ENCODE results near the gene D2HGDH. TPM values are rescaled to one million over a fixed set of nuclear protein-coding genes. Genes with fewer than 3 reads are reported as not detected.

The D2HGDH gene
- total and polyA plus RNA-seq, 9 of the 15 experiments (the other 6 are each of a cell fraction or from before 2014, with no cell fraction given): 0.39 to 30.8 (median 10.3) TPM

DNA sequence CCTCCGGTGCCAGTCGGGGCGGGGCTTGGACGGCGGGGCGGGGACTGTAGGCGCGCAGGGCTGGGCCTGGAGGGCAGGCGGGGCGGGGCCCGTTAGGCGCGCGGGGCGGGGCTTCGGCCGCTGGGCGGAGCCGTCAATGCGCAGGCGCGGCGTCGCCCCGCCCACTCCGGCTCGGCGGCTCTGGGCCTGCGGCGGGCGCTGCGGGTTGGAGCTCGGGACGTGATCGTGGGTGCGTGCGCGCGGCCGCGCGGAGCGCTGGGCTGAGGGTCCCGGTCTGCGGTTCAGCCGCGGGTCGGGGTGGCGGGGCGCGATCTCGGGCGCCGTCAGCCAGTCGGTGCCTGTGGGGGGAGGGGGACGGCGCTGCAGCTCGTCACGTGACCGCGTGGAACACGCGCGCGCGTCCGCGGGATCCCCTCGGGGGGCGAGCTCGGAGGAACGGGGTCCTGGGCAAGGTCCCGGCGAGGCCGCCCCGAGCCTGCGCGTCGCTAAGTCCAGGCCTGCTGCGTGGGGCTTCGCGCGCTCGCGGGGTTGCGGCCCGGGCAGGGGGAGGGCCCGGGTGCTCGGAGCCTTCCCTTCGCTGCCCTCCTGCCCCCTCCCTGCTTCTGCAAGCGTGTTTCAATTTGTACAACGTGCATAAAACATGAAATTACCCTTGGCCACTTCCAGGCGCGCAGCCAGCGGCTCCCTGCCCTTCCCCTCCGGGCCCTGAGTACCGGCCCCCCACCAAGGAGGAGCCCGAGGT lies at the start of gene D2HGDH (continued):
- 0 out of 2 replicates have a peak, but pooled peaks have one; percentile 44 for TF ChIP-seq ZBTB17 (CRISPR knock-in tag; IDR thresholded peaks at IDR 0.05)
- TF ChIP-seq, protein P1, sequence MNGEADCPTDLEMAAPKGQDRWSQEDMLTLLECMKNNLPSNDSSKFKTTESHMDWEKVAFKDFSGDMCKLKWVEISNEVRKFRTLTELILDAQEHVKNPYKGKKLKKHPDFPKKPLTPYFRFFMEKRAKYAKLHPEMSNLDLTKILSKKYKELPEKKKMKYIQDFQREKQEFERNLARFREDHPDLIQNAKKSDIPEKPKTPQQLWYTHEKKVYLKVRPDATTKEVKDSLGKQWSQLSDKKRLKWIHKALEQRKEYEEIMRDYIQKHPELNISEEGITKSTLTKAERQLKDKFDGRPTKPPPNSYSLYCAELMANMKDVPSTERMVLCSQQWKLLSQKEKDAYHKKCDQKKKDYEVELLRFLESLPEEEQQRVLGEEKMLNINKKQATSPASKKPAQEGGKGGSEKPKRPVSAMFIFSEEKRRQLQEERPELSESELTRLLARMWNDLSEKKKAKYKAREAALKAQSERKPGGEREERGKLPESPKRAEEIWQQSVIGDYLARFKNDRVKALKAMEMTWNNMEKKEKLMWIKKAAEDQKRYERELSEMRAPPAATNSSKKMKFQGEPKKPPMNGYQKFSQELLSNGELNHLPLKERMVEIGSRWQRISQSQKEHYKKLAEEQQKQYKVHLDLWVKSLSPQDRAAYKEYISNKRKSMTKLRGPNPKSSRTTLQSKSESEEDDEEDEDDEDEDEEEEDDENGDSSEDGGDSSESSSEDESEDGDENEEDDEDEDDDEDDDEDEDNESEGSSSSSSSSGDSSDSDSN (IDR thresholded peaks at IDR 0.05; ENCODE audit: borderline replicate concordance in 1 of 2, low read depth in 2 of 2, low read length in 2 of 2): no peak
- no peak for TF ChIP-seq DIDO1 (tag; IDR thresholded peaks at IDR 0.05; ENCODE audit: low read depth)
- TF ChIP-seq, protein P2, sequence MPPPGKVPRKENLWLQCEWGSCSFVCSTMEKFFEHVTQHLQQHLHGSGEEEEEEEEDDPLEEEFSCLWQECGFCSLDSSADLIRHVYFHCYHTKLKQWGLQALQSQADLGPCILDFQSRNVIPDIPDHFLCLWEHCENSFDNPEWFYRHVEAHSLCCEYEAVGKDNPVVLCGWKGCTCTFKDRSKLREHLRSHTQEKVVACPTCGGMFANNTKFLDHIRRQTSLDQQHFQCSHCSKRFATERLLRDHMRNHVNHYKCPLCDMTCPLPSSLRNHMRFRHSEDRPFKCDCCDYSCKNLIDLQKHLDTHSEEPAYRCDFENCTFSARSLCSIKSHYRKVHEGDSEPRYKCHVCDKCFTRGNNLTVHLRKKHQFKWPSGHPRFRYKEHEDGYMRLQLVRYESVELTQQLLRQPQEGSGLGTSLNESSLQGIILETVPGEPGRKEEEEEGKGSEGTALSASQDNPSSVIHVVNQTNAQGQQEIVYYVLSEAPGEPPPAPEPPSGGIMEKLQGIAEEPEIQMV (tag; conservative IDR thresholded peaks at IDR 0.05; ENCODE audit: low read depth): no peak
- TF ChIP-seq YY1 (IDR thresholded peaks at IDR 0.05; ENCODE audit: borderline replicate concordance in 1 of 3, control insufficient read depth in 1 of 3, extremely low read depth in 1 of 3, insufficient read depth in 3 of 3, insufficient read length in 1 of 3, insufficient replicate concordance in 2 of 3, low read depth in 1 of 3, low read length in 2 of 3): peak in 1 of 3 experiments; percentile 27
- 0 out of 2 replicates have a peak, but pooled peaks have one; percentile 29 for TF ChIP-seq ZNF197 (CRISPR knock-in tag; IDR thresholded peaks at IDR 0.05; ENCODE audit: low read depth)
- peak; percentile 70 for TF ChIP-seq RBFOX2 (IDR thresholded peaks at IDR 0.05; ENCODE audit: low read depth, low read length)
- TF ChIP-seq ZNF830 (CRISPR knock-in tag; IDR thresholded peaks at IDR 0.05): no peak
- no peak for TF ChIP-seq ZNF780A (CRISPR knock-in tag; IDR thresholded peaks at IDR 0.05)
- TF ChIP-seq FOXP1 (CRISPR knock-in tag; IDR thresholded peaks at IDR 0.05): peak; percentile 72
- no peak for TF ChIP-seq ZNF436 (CRISPR knock-in tag; IDR thresholded peaks at IDR 0.05)
- TF ChIP-seq, protein P3, sequence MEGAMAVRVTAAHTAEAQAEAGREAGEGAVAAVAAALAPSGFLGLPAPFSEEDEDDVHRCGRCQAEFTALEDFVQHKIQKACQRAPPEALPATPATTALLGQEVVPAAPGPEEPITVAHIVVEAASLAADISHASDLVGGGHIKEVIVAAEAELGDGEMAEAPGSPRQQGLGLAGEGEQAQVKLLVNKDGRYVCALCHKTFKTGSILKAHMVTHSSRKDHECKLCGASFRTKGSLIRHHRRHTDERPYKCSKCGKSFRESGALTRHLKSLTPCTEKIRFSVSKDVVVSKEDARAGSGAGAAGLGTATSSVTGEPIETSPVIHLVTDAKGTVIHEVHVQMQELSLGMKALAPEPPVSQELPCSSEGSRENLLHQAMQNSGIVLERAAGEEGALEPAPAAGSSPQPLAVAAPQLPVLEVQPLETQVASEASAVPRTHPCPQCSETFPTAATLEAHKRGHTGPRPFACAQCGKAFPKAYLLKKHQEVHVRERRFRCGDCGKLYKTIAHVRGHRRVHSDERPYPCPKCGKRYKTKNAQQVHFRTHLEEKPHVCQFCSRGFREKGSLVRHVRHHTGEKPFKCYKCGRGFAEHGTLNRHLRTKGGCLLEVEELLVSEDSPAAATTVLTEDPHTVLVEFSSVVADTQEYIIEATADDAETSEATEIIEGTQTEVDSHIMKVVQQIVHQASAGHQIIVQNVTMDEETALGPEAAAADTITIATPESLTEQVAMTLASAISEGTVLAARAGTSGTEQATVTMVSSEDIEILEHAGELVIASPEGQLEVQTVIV (CRISPR knock-in tag; IDR thresholded peaks at IDR 0.05; ENCODE audit: borderline replicate concordance): no peak
- no peak; a peak in 1 of 4 replicates for TF ChIP-seq SIN3A (IDR thresholded peaks at IDR 0.05; ENCODE audit: borderline replicate concordance in 2 of 2, control insufficient read depth in 1 of 2, low read depth in 2 of 2, low read length in 2 of 2)
- no peak for TF ChIP-seq PTRF (tag; IDR thresholded peaks at IDR 0.05)
- TF ChIP-seq SRSF1 (IDR thresholded peaks at IDR 0.05; ENCODE audit: low read depth, low read length): 0 out of 2 replicates have a peak, but pooled peaks have one; percentile 66
- TF ChIP-seq, protein P4, sequence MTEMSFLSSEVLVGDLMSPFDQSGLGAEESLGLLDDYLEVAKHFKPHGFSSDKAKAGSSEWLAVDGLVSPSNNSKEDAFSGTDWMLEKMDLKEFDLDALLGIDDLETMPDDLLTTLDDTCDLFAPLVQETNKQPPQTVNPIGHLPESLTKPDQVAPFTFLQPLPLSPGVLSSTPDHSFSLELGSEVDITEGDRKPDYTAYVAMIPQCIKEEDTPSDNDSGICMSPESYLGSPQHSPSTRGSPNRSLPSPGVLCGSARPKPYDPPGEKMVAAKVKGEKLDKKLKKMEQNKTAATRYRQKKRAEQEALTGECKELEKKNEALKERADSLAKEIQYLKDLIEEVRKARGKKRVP (CRISPR knock-in tag; IDR thresholded peaks at IDR 0.05): 0 out of 2 replicates have a peak, but pooled peaks have one; percentile 29
- TF ChIP-seq, protein P5, sequence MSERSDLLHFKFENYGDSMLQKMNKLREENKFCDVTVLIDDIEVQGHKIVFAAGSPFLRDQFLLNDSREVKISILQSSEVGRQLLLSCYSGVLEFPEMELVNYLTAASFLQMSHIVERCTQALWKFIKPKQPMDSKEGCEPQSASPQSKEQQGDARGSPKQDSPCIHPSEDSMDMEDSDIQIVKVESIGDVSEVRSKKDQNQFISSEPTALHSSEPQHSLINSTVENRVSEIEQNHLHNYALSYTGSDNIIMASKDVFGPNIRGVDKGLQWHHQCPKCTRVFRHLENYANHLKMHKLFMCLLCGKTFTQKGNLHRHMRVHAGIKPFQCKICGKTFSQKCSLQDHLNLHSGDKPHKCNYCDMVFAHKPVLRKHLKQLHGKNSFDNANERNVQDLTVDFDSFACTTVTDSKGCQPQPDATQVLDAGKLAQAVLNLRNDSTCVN (CRISPR knock-in tag; IDR thresholded peaks at IDR 0.05): no peak
